Measurements from ENCODE around the gene COG8.
"Not testable (repeated sequence)": the region's sequence is repeated elsewhere in the genome, so short reads cannot be mapped to it uniquely, and the experiment has no call there.

Gene COG8, protein sequence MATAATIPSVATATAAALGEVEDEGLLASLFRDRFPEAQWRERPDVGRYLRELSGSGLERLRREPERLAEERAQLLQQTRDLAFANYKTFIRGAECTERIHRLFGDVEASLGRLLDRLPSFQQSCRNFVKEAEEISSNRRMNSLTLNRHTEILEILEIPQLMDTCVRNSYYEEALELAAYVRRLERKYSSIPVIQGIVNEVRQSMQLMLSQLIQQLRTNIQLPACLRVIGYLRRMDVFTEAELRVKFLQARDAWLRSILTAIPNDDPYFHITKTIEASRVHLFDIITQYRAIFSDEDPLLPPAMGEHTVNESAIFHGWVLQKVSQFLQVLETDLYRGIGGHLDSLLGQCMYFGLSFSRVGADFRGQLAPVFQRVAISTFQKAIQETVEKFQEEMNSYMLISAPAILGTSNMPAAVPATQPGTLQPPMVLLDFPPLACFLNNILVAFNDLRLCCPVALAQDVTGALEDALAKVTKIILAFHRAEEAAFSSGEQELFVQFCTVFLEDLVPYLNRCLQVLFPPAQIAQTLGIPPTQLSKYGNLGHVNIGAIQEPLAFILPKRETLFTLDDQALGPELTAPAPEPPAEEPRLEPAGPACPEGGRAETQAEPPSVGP

DNA sequence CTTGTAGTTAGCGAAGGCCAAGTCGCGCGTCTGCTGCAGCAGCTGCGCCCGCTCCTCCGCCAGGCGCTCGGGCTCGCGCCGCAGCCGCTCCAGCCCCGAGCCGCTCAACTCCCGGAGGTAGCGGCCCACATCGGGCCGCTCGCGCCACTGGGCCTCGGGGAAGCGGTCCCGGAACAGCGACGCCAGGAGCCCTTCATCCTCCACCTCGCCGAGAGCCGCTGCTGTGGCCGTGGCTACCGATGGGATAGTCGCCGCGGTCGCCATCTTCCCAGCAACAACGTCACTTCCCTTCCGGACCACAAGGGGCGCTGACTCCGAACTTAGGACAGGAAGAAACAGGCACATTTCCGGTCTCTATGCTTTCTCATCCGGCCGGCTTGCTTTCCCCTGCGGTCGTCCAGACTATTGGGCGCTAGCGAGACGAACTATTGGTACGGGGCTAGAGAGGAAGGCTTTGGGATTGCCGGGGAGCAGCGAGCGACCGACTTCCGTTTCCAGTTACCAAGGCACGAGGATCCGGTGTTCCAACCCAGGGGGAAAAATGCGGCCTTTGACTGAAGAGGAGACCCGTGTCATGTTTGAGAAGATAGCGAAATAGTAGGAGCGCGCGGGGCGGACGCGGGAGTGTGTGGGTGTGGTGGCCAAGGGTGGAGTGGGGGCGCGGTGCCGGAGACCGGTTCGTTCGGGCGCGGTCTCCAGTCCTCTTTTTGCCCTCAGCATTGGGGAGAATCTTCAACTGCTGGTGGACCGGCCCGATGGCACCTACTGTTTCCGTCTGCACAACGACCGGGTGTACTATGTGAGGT, at the start of gene COG8, which contains the start of gene NIP7:
TSS of gene COG8 (minus strand) at position 276 of the 806 bp plus-strand sequence. CDS start at position 264, 12 bp downstream.
TSS of gene NIP7 (plus strand) at position 484 of the 806 bp plus-strand sequence. CDS start at position 542, 58 bp downstream.
- peak; percentile 97 for DNase-seq

DNA sequence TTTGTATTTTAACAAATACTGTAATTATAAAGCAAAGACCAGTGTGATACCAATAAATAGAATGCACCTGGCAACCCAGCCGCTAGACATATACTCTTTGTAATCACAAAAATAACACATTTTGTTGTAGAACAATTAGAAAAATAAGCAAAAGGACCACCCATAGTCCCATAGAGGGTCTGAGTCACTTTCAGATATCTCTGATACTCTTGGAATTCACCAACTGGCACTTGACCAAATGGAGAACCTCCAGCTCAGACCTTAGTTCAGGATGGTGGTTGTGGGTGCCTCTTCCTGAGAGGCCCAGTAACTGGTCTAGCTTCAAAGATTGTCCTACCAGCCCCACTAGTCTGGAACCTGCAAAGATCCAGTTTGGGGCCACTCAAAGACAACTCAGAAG, 47.2 kb upstream of the COG8 start:
- DNase-seq: no peak

DNA sequence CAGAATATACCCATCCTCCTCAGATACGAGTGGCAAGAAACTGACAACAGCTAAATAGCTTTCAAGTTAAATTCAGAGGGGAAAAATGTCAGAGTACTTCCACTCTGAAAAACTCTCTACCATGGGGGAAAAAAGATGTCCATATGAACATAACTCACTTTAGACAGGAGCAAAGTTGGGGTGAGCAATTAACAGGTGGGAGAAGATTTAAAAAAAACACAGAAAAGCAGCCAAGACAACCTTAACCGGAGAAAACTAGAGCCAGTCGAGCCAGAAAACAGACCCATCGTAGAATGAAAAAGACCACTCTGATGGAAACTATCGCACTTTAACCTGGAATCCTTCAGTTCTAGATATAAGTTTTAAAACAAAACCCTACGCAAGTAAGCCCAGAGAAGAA, 45.6 kb upstream of the COG8 start:
- no peak for DNase-seq

DNA sequence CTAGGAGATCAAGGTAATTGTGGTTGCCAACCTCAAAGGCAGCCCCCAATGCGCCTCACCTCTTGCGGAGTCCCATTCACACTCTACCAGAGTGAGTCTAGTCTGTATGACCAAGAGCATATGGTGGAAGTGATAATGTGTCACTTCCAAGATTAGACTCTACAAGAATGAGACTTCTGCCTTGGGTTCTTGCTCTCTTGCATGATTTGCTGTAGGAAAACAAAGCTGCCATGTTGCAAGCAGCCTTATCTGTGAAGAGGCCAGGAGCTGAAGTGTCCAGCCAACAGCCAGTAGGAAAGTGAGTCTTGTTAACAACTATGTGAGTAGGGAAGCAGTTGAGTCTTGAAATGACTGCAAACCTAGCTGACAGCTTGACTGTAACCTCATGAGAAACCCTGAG, 43.1 kb upstream of the COG8 start:
- DNase-seq: no peak

DNA sequence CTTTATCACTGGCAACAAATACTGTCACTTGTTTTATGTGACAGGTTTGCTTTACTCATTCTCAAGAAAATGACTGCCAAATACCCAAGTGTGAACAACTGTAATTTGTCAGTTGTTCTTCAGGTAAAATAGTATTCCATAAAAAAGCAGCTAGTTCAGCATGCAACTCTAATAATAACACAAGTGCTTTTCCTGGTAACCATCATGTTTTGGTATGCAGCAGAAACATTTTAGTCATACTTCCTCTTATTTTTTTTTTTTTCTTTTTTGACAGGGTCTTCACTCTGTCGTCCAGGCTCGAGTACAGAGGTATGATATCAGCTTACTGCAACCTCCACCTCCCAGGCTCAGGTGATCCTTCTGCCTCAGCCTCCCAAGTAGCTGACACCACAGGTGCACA, 41.9 kb upstream of the COG8 start:
- DNase-seq: no peak

DNA sequence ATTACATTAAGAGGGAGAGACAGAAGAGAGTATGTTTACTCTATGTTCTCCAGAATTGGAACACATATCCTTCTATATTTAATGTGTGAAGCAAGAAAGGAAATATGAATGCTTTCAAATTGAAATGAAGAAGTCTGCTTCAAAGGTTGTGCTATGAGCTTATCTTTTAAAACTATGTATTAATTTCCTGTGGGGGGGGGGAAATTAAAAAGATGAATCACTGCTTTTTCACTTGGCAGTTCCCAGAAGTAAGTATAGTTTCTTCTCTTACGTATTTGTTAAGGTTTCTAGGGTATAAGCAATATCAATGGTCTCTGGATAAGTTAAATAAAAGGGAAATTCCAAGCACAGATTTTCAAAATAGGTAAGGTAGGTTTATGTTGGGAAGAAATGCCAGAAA, 39.4 kb upstream of the COG8 start:
- no peak for DNase-seq

DNA sequence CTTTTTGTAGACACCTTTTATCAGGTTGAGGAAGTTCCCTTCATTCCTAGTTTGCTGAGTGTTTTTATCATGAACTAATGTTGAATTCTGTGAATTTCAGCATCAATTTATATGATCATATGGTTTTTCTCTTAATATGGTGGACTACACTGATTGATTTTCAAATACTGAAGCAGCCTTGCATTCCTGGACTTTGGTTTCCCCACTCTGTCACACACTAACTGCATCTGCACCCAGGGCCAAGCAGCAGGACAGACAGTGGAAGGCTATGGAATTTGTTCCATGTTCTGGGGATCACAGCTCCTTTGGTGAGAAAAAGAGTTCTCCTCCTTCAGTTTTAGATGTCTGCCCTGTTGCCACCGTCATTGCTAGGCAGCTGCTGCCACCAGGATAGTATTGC, 38.7 kb upstream of the COG8 start:
- DNase-seq: no peak

DNA sequence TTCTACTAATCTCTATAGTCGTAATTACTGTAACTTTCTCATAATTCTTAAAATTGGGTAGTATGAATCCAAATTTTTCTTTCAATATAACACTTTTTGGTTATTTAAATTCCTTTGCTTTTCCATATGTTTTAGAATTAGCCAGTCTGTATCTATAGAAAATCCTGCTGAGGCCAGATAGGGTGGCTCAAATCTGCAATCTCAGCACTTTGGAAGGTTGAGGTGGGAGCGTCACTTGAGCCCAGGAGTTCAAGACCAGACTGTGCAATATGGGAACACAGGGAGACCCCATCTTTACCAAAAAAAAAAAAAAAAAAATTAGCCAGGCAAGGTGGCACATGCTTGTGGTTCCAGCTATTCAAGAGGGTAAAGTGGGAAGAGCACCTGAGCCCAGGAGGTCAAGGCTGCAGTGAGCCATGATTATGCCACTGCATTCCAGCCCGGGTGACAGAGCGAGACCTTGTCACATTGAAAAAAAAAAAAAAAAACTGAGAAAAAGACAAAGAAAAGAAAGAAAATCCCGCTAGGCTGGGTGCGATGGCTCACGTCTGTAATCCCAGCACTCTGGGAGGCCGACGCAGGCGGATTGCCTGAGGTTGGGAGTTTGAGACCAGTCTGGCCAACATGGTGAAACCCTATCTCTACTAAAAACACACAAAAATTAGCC, 37.2 kb upstream of the COG8 start:
- DNase-seq: no peak

DNA sequence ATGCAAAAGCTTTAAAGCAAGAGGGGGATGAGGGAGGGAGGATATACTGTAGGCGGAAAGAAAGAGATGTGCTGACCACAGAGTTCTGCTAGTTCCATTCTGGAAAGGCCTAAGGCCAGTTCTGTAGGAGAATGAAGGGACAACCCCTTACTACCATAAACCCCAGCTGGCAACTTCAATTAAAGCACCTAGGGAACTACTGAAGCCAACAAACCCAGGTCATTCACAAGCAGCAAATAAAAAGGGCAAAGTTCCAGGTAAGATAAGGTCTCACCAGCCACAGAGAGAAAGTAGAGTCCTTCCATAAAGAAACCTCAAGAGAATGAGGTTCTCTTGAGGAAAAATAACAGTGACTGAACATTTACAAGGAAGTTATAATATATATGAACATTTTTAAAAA, 33.7 kb upstream of the COG8 start:
- DNase-seq: no peak

DNA sequence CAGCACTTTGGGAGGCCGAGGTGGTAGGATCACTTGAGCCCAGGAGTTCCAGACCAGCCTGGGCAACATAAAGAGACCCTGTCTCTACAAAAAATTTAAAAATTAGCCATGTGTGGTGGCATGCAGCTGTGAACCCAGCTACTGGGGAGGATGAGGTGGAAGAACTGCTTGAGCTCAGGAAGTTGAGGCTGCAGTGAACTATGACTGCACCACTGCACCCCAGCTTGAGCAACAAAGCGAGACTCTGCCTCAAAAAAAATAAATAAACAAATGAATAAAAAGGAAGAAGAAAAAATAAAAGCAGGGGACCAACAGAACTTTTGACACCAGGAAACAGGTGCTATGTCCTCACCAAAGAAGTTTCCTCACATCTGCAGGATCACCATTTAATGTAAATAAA, 32.2 kb upstream of the COG8 start:
- no peak for DNase-seq

DNA sequence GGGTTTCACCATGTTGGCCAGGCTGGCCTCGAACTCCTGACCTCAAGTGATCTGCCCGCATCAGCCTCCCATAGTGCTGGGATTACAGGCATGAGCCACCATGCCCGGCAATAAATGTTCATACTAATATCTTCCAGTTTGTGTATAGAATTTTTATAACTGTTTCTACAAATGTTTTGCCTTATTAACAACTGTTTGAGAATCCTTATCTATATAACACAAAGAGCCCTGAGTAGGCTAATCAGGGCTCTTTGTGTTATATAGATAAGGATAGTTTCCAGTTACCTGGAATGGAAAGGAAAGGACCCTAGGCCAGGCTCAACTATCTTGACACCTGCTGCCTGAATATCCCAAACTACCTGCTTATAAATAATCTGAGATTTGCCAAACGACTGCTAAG, 29.5 kb upstream of the COG8 start:
- no peak for DNase-seq

DNA sequence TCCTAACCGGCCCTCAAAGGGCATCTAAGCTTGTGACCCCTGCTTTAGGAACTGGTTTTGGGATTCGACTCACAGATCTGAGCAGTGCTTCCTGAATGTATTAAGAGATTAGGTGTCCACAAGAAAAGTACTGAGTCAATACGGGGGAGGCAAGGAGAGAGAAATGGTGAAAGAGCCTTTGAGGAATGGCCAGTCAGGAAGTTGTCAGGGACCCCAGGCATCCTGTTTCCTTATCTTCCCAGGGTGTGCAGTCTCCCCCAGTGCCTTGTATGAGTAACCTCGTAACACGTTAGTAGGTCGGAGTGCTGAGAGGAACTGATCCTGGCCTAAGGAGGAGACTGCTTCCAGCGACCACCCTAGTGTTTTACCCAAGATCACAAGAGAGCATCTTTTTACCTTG, 28.6 kb upstream of the COG8 start:
- no peak for DNase-seq

DNA sequence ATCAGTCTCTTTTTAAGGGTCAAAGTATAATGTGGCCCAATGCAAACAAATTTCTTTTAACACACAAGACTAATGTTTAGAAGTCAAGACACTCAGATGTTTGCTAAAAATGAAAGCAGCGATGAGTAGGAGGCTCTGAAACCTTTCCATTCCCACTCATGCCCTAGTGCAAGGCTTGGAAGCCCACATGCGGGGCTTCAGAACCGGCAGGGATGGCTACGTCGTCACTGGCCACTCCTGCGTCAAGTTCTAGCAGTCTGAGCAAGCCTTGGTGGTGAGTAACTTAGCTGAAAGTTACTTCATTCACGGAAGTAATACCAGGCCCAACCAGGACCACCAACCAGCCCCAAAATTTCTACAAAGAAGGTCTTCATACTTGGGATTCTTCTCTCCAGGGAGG, 27.1 kb upstream of the COG8 start:
- DNase-seq: no peak

DNA sequence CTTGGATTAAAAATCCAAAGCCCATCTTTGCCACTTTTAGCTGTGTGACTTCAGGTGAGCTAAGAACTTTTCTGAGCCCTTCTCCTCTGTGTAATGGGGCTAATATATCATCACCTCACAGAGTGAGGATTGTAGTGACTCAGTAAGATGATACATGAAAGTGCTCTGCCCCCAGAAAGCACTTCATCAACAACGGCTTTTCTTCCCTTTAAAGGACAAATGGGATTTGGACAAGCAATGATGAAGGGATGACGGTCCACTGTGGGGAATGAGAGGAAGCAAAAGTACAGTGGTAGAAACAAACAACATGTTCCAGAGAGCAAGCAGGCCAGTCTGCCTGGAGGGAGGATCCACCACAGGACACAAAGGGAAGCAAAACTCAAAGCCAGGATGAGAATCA, 26.5 kb upstream of the COG8 start:
- no peak for DNase-seq

DNA sequence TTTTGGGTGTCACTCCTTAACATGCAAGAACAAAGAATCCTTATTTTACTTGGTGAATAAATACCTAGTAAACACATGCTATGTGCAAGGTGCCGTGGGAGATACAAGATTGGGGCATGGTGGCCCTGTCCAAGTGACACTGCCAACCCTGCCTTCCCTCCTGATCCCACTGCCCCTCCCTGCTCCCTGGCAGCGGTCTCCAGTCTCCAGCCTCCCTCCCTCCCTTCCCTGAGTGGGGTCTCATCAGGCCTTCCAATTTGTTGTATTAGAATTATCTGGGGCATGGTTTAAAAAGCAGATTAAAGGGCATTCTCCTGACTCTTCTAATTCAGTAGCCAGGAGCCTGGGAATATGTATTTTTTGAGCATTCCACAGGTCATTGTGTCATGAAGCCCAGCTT, 24.7 kb upstream of the COG8 start:
- DNase-seq: no peak

DNA sequence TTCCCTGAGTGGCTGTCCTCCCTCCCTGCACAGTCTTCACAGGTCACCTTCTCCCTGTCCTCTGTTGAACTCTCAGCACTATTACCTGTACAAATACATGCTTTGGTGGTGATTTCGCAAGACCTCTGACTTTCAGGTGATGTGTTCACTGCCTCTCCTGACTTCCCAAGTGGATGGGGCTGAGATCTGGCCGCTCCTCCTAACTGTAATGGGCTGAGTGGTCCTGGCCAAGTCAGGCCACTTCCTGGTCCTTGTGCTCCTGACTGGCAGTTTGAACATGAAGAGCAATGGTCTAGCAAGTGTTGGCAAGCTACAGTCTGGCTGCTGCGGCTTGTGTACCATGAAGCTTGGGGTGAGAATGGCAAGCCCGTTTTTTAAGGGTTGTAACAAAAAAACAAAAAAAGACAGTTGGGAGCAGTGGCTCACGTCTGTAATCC, 23.9 kb upstream of the COG8 start:
- DNase-seq: no peak

DNA sequence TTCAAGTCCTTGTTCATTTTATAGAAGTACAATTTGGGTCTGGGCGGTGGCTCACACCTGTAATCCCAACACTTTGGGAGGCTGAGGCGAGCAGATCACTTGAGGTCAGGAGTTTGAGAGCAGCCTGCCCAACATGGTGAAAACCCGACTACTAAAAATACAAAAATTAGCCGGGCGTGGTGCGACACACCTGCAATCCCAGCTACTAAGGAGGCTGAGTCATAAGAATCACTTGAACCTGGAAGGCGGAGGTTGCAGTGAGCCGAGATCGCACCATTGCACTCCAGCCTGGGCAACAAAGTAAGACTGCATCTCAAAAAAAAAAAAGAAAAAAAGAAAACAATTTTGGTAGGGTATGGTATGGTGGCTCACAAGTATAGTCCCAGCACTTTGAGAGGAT, 20.7 kb upstream of the COG8 start:
- DNase-seq: not testable (repeated sequence)

DNA sequence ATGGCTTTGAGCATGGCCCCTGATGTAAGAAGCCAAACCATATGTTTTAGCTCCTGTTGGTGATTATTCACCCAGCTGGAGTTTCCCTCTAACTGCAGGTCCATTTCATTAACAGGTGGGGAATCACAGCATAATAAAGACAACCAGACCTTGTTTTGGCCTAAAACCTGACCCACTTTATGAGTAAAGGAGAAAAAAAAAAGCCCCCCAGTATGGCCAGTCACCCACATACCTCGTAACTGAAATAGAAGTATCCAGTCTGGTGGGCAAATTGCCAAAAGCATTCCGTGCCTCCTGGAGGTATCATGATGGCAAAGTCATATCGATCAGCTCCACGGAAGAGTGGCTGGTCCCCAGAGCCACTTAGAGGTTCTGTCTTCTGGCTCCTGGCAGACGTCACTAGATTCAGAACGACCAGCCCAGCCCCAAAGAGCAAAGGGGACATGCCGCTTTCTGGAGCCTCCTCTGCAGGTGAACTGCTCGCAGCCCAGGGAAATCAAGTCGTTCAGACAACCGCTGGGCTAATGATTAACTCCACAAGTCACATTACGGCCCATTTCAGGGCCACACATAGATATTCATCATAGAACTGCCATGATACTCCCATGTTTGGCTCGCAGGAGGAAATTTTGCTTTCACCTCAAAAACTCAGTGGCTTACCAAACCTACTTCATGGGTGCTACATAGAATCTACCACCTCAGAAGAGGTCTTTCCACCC, 12.1 kb upstream of the COG8 start, which contains the start of gene TMED6:
TSS of gene TMED6 (minus strand) at position 478 of the 719 bp plus-strand sequence. CDS start at position 445, 33 bp downstream.
- peak; percentile 33 for DNase-seq

DNA sequence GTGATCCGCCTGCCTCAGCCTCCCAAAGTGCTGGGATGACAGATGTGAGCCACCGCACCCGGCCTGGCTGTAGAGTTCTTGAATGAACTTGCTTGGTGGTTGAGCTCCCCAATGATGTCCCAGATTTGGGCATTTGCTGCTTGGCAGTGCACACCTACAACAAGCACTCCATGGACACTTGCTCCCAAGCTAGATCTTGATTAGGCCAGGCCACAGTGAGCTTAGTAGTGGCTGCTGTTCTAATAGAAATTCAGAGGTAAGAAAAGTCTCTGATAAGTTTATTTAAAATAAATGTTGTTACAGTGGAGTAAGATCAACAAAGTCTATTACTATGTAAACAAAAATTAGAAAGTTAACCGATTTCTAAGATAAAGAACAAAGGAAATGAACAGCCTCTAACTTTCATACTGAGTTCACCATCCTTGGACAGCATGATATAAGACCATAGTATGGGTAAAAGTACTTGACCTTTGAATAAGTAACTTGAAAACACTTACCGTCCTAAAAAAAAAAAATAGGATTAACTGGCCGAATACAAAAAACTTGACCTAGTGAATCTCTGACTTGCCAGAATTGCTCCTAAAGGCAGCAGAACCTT, 11.3 kb upstream of the COG8 start:
- DNase-seq: no peak

DNA sequence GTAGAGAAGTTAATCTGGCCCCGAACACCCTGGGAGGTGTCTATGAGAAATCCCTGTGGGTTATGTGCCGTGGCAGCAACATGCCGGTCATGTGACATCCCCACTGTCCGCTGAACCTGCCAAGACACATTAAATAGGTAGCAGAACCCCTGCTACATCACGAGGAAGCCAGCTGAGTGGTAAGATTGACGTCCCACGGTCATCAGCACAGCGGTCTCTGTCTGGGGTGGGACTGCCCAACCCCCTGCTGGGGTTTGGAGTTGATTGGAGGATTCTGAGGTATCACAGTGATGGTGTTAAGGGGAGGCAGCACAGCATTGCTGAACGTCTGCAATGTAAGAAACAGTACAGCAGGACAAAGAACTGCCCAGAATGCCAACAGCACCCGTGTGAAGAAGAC, 10.2 kb upstream of the COG8 start:
- no peak for DNase-seq

DNA sequence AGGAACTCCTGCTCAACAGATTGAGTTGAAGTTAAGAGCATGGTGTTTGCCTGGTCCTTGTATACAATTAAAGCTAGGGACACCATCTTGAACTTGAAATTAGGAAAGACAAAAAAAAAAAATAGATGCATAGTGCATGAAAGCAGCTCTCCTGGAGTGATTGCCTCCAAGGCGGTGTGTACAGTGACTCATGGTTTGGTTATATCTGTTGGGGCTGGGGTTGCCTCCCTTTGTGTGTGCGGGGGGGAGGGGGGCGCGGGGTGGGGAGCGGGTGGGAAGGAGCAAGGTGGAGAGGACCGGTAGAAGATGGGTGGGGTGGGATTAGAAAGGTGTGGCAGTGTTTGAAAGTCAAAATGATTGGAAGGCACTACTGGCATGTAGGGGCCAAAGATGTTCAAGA, 8.9 kb upstream of the COG8 start:
- no peak for DNase-seq

DNA sequence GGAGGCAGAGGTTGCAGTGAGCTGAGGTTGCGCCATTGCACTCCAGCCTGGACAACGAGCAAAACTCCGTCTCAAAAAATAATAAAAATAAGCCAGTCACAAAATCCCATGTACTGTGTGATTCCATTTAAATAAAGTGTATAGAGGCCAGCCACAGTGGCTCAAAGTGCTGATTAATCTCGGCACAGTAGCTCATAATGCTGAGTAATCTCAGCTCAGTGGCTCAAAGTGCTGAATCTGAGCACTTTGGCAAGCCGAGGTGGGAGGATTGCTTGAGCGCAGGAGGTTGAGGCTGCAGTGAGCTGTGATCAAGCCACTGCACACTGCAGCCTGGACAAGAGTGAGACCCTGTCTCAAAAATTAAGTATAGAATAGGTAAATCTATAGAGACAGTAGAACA, 7.3 kb upstream of the COG8 start:
- DNase-seq: no peak
